Measurements from ENCODE around the gene CAMK2G.

GRCh38 chr10:73890261-73890660, 15.9 kb upstream of the CAMK2G start:
- TF ChIP-seq GLIS3 (CRISPR knock-in tag; IDR thresholded peaks at IDR 0.05), result no peak
- no peak for TF ChIP-seq ZFP3 (CRISPR knock-in tag; IDR thresholded peaks at IDR 0.05)
- TF ChIP-seq TOX (CRISPR knock-in tag; IDR thresholded peaks at IDR 0.05; ENCODE audit: borderline replicate concordance), result no peak
- no peak for TF ChIP-seq CREB5 (CRISPR knock-in tag; IDR thresholded peaks at IDR 0.05; ENCODE audit: low read depth)
- no peak for TF ChIP-seq ARNTL (CRISPR knock-in tag; IDR thresholded peaks at IDR 0.05; ENCODE audit: borderline replicate concordance, low read depth)
- TF ChIP-seq SNAI2 (CRISPR knock-in tag; IDR thresholded peaks at IDR 0.05), result no peak
